Ishikawa (cell line): Measurements from ENCODE around the gene DPT.

Experiments used
- CEBPB ChIP-seq: IDR thresholded peaks from 2 replicates; pipeline ENCODE4 v1.6.1; 2012
- CREB1 ChIP-seq: IDR thresholded peaks from 2 replicates; pipeline ENCODE4 v1.6.1; 2012; ENCODE audit warnings: low read depth
- EGR1 ChIP-seq: IDR thresholded peaks from 2 replicates; pipeline ENCODE4 v1.6.1; 2012
- EP300 ChIP-seq: IDR thresholded peaks from 2 replicates; pipeline ENCODE4 v1.6.1; 2012; ENCODE audit warnings: borderline replicate concordance
- FOXM1 ChIP-seq: IDR thresholded peaks from 2 replicates; pipeline ENCODE4 v1.6.1; 2012; ENCODE audit warnings: low read depth, borderline replicate concordance
- MAX ChIP-seq: IDR thresholded peaks from 2 replicates; pipeline ENCODE4 v1.6.1; 2012
- NFIC ChIP-seq: IDR thresholded peaks from 2 replicates; pipeline ENCODE4 v1.6.1; 2012
- RAD21 ChIP-seq: IDR thresholded peaks from 2 replicates; pipeline ENCODE4 v1.6.1; 2012; ENCODE audit warnings: low read depth
- REST ChIP-seq: IDR thresholded peaks from 2 replicates; pipeline ENCODE4 v1.6.1; 2012; ENCODE audit warnings: low read depth, mild to moderate bottlenecking
- TAF1 ChIP-seq: IDR thresholded peaks from 2 replicates; pipeline ENCODE4 v1.6.1; 2012; ENCODE audit warnings: low read depth, mild to moderate bottlenecking
- TCF12 ChIP-seq: IDR thresholded peaks from 2 replicates; pipeline ENCODE4 v1.6.1; 2012; ENCODE audit warnings: low read depth
- TEAD4 ChIP-seq: IDR thresholded peaks from 2 replicates; pipeline ENCODE4 v1.6.1; 2012
- USF1 ChIP-seq: IDR thresholded peaks from 2 replicates; pipeline ENCODE4 v1.6.1; 2012
- YY1 ChIP-seq: IDR thresholded peaks from 2 replicates; pipeline ENCODE4 v1.6.1; 2012; ENCODE audit warnings: low read depth
- ZBTB7A ChIP-seq: IDR thresholded peaks from 2 replicates; pipeline ENCODE4 v1.6.1; 2012; ENCODE audit warnings: low read depth

Gene DPT

GRCh38 chr1:168653567-168653966, 75.4 kb downstream of the DPT start:
- TF ChIP-seq MAX = no peak
- no peak for TF ChIP-seq USF1
- no peak for TF ChIP-seq TAF1
- no peak for TF ChIP-seq EGR1
- no peak for TF ChIP-seq TEAD4
- TF ChIP-seq YY1 = no peak
- TF ChIP-seq TCF12 = no peak
- no peak for TF ChIP-seq RAD21
- TF ChIP-seq ZBTB7A = no peak
- no peak for TF ChIP-seq EP300
- TF ChIP-seq NFIC = no peak
- TF ChIP-seq REST = no peak
- no peak for TF ChIP-seq CEBPB
- no peak for TF ChIP-seq CREB1
- TF ChIP-seq FOXM1 = no peak

- TF ChIP-seq RAD21 (no peak), NFIC (no peak), CREB1 (no peak), EGR1 (no peak), ZBTB7A (no peak), CEBPB (no peak), USF1 (no peak), TEAD4 (no peak)
Measured at GRCh38 chr1:168645721-168646120, 83.3 kb downstream of the DPT start.
